Measurements from ENCODE around the gene TRIM8. TPM values are rescaled to one million over a fixed set of nuclear protein-coding genes. Genes with fewer than 3 reads are reported as not detected.

The TRIM8 gene
- total RNA-seq, 4 donors from 2014 or later: 91.7 to 128 (median 106) TPM

DNA sequence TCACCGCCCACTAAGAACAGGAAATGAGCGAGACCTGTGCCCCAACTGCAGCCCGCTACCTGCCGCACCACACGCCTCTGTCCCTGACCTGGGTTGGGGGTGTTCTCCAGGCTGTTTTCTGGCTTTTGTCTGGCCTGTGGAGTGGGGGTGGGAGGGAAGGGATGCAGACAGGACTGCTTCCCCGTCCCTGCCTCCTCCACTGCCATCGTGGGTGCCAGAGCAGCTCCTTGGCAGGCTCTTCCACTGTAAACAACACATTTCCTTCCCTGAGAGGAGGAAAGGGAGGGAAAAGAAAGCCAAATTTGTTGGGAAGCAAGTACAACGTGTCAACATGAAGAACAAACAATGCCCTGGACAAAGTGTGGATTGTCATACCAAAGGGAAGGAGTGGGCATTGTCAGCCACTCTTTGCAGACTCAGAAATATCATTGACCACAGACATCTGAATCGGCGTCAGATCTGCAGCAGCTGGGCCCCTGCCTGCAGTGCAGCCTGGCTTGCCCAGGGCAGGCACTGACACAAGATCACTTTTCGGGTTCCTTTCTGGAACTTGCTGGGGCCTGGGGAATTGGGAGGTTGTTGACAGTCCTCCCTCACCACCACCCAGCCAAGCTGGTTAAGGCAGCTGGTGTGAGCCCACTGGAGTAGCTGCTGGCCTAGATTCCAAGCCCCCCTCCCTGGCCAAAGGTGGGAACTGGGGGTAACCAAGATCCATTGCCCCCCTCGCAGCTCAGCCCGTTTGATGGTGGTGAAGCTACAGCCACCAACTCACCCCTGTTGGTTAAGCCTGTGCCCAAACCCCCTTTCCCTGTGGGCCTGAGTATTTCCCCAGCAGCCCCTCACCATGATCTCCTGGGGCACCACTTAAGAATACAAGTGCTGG lies 22.6 kb upstream of the TRIM8 start:
- TF ChIP-seq, protein P1, sequence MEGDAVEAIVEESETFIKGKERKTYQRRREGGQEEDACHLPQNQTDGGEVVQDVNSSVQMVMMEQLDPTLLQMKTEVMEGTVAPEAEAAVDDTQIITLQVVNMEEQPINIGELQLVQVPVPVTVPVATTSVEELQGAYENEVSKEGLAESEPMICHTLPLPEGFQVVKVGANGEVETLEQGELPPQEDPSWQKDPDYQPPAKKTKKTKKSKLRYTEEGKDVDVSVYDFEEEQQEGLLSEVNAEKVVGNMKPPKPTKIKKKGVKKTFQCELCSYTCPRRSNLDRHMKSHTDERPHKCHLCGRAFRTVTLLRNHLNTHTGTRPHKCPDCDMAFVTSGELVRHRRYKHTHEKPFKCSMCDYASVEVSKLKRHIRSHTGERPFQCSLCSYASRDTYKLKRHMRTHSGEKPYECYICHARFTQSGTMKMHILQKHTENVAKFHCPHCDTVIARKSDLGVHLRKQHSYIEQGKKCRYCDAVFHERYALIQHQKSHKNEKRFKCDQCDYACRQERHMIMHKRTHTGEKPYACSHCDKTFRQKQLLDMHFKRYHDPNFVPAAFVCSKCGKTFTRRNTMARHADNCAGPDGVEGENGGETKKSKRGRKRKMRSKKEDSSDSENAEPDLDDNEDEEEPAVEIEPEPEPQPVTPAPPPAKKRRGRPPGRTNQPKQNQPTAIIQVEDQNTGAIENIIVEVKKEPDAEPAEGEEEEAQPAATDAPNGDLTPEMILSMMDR (IDR thresholded peaks at IDR 0.05): no peak
- no peak for TF ChIP-seq POLR2A (IDR thresholded peaks at IDR 0.05)
- H3K4me3 ChIP-seq (ENCODE audit: low read depth, poor library complexity, severe bottlenecking): no peak overlapping the region
- peak in 1 of 2 donors; percentile 61 for DNase-seq (ENCODE audit: low spot score in 2 of 2)
- intact Hi-C loops (cut with DNase I; ENCODE audit: low total_unique reads): no loop called here
- WGBS, 2 donors: 54 to 67% methylated on average over 13 of the region's 13 CpGs

DNA sequence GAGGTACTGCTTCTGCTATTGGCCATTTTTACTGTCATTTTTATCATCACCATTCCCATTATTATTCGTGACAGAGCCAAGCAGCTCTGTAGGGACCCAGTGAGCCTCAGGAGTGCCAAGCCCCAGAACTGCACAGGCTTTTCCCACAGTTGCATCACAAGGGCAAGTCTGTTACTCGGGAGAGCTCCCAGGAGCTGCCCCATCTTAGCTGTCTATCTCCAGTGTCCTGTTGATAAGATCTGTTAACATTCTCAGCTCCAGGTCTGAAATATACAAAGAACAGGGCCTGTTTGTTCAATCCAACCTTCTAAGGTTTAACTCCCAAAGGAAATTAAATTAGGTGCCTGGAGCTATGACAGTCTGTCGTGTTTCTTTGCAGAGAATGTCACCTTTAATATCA lies 20.2 kb upstream of the TRIM8 start:
- 77 to 83% methylated on average over 3 of the region's 3 CpGs for WGBS, 2 donors
- intact Hi-C loops (cut with DNase I; ENCODE audit: low total_unique reads): no loop called here
- H3K4me3 ChIP-seq (ENCODE audit: low read depth, poor library complexity, severe bottlenecking): no peak overlapping the region
- DNase-seq (ENCODE audit: low spot score in 2 of 2): no peak
- no peak for TF ChIP-seq POLR2A (IDR thresholded peaks at IDR 0.05)
- TF ChIP-seq, protein P1 (IDR thresholded peaks at IDR 0.05): no peak

DNA sequence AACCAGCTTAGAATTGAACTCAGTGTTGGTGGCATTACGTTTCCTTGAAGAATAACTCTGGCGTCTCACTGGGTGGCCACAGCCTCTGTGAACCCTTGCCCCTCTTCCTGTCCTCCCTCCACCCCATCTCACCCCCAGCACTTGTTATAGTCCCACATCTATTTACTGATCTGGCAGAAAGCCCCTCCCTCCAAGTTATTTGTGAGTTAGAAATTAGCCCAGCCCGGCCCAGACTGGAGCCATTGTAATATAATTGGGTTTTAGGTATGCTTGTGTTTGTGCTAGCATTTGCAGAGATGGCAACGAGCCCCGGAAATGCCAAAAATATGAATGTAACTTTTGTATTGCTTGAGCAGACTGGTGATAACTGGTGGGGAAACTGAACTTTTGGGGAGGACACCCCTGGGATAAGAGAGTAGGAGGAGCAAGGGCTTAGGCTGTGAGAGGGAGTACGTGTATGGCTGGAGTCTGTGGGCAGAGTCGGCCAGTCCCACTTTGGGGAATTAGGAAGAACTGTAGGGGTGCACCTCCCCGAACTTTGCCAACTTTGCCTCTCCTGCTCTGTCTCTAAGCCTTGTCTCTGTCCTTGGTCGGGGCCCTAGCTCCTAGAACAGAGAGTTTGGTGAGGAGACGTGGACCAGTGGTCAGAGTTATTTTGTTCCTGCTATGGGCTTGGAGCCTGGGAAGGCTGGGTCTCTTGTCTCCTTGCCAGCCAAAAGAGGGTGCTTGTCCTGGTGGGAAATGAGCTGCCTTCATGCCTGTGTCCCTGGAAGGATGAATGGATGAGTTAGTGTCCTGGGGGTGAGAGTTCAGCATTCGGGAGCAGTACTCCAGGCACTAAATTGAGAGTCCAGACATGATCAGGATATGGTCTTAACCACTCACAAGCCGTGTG lies 19.3 kb upstream of the TRIM8 start:
- 77% methylated on average over 12 of the region's 12 CpGs for WGBS, 2 donors
- intact Hi-C loops (cut with DNase I; ENCODE audit: low total_unique reads): no loop called here
- TF ChIP-seq, protein P1 (IDR thresholded peaks at IDR 0.05): no peak
- no peak for TF ChIP-seq POLR2A (IDR thresholded peaks at IDR 0.05)
- DNase-seq (ENCODE audit: low spot score in 2 of 2): no peak
- no peak overlapping the region for H3K4me3 ChIP-seq (ENCODE audit: low read depth, poor library complexity, severe bottlenecking)

DNA sequence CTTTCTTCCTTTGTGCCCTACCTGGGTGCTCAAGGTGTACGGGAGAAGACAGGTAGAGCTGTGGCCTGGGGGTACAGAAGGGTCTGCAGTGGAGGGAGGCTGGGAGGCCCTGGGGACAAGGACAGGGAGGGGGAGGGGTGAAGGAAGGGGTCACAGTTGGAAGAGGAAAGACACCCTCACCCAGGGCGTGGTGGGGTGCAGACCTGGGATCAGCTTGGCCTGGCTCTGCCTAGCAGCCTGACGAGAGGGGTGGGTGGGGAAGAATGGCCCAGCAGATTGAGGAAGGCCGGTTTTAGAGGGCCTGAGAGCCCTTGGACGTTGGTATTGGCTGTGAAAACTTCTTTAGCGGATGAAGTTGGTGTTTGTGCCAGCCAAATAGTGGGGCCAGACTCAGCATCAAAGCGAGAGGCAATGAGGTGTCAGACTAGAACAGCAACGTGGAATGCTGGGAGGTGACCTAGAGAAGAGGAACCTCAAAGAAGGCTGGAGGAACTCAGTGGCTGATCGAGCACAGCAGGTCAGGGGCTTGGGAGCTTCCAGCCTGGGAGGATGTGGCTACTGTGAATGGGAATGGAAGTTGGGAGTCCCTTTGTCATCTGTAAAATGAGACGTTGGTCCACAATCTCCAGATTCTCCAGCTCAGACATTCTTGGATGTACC lies 18.1 kb upstream of the TRIM8 start:
- intact Hi-C loops (cut with DNase I; ENCODE audit: low total_unique reads): no loop called here
- no peak overlapping the region for H3K4me3 ChIP-seq (ENCODE audit: low read depth, poor library complexity, severe bottlenecking)
- 83 to 84% methylated on average over 10 of the region's 10 CpGs for WGBS, 2 donors
- no peak for DNase-seq (ENCODE audit: low spot score in 2 of 2)
- TF ChIP-seq POLR2A (IDR thresholded peaks at IDR 0.05): no peak
- TF ChIP-seq, protein P1 (IDR thresholded peaks at IDR 0.05): no peak

DNA sequence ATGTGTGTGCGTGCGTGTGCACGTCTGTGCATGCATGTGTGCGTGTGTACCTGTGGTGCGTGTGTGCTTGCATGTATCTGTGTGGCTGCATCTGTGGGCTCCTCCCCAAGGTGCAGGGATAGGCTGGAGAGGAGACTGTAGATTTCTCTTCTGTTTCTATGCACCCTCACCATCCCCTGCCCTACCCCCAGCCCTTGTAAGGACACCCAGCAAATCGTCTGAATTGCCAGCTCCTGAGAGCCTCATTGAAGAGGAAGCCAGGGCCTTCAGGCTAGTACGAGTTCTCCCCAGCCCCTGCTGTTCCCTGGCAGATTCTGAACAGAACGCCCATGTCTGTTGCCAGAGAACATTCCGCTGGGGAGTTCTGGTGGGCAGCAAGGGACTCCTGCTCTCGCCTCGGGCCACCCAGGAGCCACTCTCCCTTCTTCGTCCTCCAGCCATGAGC lies 17.0 kb upstream of the TRIM8 start:
- intact Hi-C loops (cut with DNase I; ENCODE audit: low total_unique reads): no loop called here
- TF ChIP-seq, protein P1 (IDR thresholded peaks at IDR 0.05): no peak
- no peak for TF ChIP-seq POLR2A (IDR thresholded peaks at IDR 0.05)
- WGBS, 2 donors: 42 to 58% methylated on average over 12 of the region's 12 CpGs
- DNase-seq (ENCODE audit: low spot score in 2 of 2): peak in 1 of 2 donors; percentile 78
- no peak overlapping the region for H3K4me3 ChIP-seq (ENCODE audit: low read depth, poor library complexity, severe bottlenecking)

Data from lower leg skin (tissue), 4 donors.